Measurements from ENCODE around the gene LCNL1. TPM values are rescaled to one million over a fixed set of nuclear protein-coding genes. Genes with fewer than 3 reads are reported as not detected.

Gene LCNL1
- total and polyA plus RNA-seq, 10 of the 15 experiments (the other 5 are each of a cell fraction or from before 2014, with no cell fraction given): not detected

- TF ChIP-seq, protein P1, sequence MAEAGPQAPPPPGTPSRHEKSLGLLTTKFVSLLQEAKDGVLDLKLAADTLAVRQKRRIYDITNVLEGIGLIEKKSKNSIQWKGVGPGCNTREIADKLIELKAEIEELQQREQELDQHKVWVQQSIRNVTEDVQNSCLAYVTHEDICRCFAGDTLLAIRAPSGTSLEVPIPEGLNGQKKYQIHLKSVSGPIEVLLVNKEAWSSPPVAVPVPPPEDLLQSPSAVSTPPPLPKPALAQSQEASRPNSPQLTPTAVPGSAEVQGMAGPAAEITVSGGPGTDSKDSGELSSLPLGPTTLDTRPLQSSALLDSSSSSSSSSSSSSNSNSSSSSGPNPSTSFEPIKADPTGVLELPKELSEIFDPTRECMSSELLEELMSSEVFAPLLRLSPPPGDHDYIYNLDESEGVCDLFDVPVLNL (IDR thresholded peaks at IDR 0.05; ENCODE audit: low read depth, low read length): no peak
- TF ChIP-seq CTCF (IDR thresholded peaks at IDR 0.05 in 2 of 3, conservative IDR thresholded peaks at IDR 0.05 in 1 of 3; ENCODE audit: control insufficient read depth in 2 of 3, extremely low read depth in 1 of 3, insufficient read depth in 1 of 3, low read depth in 3 of 3, low read length in 3 of 3) (no peak), BMI1 (IDR thresholded peaks at IDR 0.05; ENCODE audit: borderline replicate concordance) (no peak), PBX3 (IDR thresholded peaks at IDR 0.05; ENCODE audit: insufficient replicate concordance, low read depth, low read length) (no peak), JUNB (IDR thresholded peaks at IDR 0.05) (no peak), MTA2 (IDR thresholded peaks at IDR 0.05; ENCODE audit: low read depth) (no peak), YY1 (IDR thresholded peaks at IDR 0.05; ENCODE audit: low read depth, low read length) (peak; percentile 87), BHLHE40 (IDR thresholded peaks at IDR 0.05; ENCODE audit: borderline replicate concordance in 1 of 2, low read depth in 2 of 2, low read length in 1 of 2) (peak in 1 of 2 experiments; percentile 68; a peak in 2 of 4 replicates), RCOR1 (conservative IDR thresholded peaks at IDR 0.05; ENCODE audit: low read depth, low read length) (no peak), MEF2A (IDR thresholded peaks at IDR 0.05; ENCODE audit: insufficient read depth, low read depth, low read length) (no peak), PML (IDR thresholded peaks at IDR 0.05; ENCODE audit: low read length) (no peak), SPI1 (IDR thresholded peaks at IDR 0.05; ENCODE audit: borderline replicate concordance, insufficient read depth, low read depth, low read length) (no peak), CHD1 (IDR thresholded peaks at IDR 0.05; ENCODE audit: low read depth, low read length) (no peak), NR2C2 (IDR thresholded peaks at IDR 0.05; ENCODE audit: borderline replicate concordance, control insufficient read depth, insufficient read length, low read depth) (no peak), ZBED1 (IDR thresholded peaks at IDR 0.05; ENCODE audit: borderline replicate concordance) (no peak), CEBPB (IDR thresholded peaks at IDR 0.05; ENCODE audit: borderline replicate concordance in 1 of 2, low read depth in 2 of 2, low read length in 2 of 2) (no peak), RB1 (IDR thresholded peaks at IDR 0.05; ENCODE audit: borderline replicate concordance) (peak; percentile 78; the same call in 1 of the 2 replicates), IRF5 (IDR thresholded peaks at IDR 0.05; ENCODE audit: borderline replicate concordance) (no peak), SMAD5 (IDR thresholded peaks at IDR 0.05; ENCODE audit: low read depth) (peak; percentile 67; the same call in 1 of the 2 replicates)
- TF ChIP-seq, protein P2, sequence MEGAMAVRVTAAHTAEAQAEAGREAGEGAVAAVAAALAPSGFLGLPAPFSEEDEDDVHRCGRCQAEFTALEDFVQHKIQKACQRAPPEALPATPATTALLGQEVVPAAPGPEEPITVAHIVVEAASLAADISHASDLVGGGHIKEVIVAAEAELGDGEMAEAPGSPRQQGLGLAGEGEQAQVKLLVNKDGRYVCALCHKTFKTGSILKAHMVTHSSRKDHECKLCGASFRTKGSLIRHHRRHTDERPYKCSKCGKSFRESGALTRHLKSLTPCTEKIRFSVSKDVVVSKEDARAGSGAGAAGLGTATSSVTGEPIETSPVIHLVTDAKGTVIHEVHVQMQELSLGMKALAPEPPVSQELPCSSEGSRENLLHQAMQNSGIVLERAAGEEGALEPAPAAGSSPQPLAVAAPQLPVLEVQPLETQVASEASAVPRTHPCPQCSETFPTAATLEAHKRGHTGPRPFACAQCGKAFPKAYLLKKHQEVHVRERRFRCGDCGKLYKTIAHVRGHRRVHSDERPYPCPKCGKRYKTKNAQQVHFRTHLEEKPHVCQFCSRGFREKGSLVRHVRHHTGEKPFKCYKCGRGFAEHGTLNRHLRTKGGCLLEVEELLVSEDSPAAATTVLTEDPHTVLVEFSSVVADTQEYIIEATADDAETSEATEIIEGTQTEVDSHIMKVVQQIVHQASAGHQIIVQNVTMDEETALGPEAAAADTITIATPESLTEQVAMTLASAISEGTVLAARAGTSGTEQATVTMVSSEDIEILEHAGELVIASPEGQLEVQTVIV (IDR thresholded peaks at IDR 0.05; ENCODE audit: borderline replicate concordance, partially characterized antibody): no peak
These were observed 9.4 kb downstream of the LCNL1 start, which contains the start of gene PAXX (continued) for GRCh38 chr9:136991993-136992818.
